SKM-1 treated with dmso at 0.1 percent for 144 hours (cell line): Measurements from ENCODE around the gene TMEM201.

Source experiments
- DNase-seq: peaks from one replicate; lab custom pipeline; 2025; ENCODE audit not compliant: unreplicated experiment; lab: John Stamatoyannopoulos, UW

The TMEM201 gene

GRCh38 chr1:9651565-9652378 is 63.1 kb downstream of the TMEM201 start, which contains the start of gene PIK3CD:
Gene PIK3CD, plus strand, starts transcription at chr1:9651731. Its CDS starts 58,725 bp downstream, at chr1:9710456.
- DNase-seq, result peak; percentile 24

GRCh38 chr1:9652379-9653209 is 63.9 kb downstream of the TMEM201 start:
- DNase-seq, result peak; percentile 41

GRCh38 chr1:9653210-9653490 is 64.4 kb downstream of the TMEM201 start:
- no peak for DNase-seq

GRCh38 chr1:9653491-9654050 is 64.9 kb downstream of the TMEM201 start:
- DNase-seq, result no peak

DNA sequence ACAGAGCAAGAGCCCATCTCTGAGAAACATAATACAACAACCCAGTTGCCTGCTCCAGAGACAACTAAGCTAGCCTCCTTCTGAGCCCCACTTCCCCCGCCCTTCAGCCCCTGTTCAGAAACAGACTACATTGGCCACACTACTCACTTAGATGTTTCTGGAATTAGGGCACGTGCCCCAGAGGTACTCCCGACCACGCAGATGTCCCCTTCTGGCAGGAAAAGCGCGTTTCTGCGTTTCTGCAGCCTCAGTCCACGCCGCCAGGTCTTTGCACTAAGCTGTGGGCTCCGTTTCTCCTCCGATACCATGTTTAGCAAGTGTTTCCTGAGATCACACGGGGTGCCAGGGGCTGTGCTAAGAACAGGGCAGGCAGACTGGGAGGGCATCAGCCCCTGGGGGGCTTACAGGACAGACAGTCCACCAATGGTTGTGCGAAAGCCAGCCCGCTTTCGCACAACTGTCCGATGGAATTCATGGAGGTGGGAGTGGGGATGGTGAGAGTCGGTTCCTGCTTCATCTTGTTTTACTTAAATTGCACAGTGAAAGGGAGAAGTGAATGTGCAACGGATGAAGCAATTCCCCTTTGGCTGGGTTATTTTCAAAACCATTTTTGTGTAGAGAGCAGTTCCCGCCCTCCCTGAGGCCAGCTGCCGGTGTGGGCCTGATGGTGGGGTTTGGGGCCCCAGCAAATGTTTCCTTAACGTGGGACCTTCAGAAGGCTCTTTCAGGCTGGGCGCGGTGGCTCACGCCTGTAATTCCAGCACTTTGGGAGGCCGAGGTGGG is 65.5 kb downstream of the TMEM201 start:
- DNase-seq, result peak; percentile 95

DNA sequence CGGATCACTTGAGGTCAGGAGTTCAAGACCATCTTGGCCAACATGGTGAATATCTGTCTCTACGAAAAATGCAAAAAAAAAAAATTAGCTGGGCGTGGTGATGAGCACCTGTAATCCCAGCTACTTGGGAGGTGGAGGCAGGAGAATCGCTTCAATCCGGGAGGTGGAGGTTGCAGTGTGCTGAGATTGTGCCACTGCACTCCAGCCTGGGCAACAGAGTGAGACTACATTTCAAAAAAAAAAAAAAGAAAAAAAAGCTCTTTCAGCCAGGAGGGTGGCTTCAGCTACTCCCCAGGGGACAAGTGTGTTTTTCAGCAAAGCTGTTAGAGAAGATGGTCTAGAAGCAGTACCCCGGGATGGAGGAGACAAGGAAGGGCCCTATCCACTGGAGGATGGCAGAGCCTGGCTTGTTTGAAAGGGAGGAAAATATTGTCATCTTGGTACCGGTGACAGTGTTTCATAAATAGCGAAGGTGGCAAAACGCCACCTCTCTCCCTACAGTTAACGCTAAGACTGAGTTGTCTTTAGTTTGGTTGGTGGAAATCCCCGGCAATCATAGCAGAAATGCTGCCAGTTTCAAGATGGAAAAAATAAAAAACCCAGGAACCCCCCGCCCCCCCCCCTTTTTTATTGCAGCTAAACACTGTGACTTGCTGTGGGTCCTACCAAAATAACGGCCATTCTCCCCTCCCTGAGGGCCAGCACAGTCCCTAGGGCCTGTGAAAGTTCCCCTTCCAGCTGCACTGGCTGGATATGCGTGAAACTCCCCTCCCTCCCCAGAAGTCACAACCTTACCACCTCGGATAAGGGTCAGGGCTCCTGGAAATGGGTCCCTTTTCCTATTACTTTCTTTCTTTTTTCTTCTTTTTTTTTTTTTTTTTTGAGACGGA is 66.4 kb downstream of the TMEM201 start:
- no peak for DNase-seq

- no peak for DNase-seq
These were observed 67.1 kb downstream of the TMEM201 start for GRCh38 chr1:9655836-9656235.

DNA sequence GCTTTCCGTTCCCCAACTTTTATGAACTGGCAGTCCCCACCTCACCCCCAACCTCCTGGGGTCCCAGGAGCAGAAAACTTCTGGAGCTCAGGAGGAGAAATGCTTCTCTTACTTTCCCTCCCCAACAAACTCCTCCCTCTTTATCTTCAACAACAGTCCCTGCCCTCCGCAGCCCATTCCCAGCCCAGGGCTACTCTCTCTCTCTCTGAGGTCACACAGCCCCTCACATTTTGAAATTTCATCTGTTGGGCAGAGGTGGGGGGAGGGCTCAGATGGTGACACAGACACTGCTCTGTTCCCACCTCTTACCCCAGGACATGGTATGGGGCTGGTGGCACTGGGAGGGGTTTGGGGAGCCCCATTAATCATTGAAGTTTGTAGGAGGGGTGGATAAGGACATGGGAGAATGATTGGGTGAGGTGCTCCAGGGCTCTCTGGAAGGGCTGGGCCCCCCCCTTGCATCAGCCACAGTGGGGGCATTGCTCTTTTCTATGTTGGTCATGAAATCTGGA is 68.9 kb downstream of the TMEM201 start:
- no peak for DNase-seq

GRCh38 chr1:9658199-9658598 is 69.5 kb downstream of the TMEM201 start:
- no peak for DNase-seq

DNA sequence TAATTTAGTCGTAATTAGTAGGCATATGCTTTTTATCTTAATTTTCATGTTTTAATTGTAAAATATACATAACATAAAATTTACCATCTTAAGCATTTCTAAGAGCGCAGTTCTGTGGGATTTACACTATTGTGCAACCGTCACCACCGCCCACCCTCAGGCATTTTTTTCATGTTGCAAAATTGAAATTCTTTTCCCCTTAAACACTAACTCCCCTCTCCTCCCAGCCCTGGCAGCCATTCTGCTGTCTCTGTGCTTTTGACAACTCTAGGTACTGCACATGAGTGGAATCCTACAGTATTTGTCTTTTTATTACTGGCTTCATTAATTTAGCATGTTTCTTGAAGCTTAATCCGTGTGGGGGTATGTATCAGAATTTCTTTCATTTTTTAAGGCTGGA is 70.6 kb downstream of the TMEM201 start:
- no peak for DNase-seq

GRCh38 chr1:9663257-9663656 is 74.5 kb downstream of the TMEM201 start:
- no peak for DNase-seq
